Glutamatergic neuron (in vitro differentiated cells): ENCODE data around the gene PLEKHM3. TPM values are rescaled to one million over a fixed set of nuclear protein-coding genes. Genes with fewer than 3 reads are reported as not detected.

Experiments
- DNase-seq: peaks from one replicate; pipeline ENCODE4 v3.0.0; 2022
- H3K27ac Mint-ChIP-seq: one replicate; pipeline ENCODE4 v1.8.0; 2020; ENCODE audit warnings: mild to moderate bottlenecking, mixed read lengths, inconsistent platforms; ENCODE audit not compliant: unreplicated experiment
- H3K27me3 Mint-ChIP-seq: one replicate; pipeline ENCODE4 v1.8.0; 2020; ENCODE audit warnings: mild to moderate bottlenecking, moderate library complexity, mixed read lengths, inconsistent platforms; ENCODE audit not compliant: unreplicated experiment
- H3K36me3 Mint-ChIP-seq: one replicate; pipeline ENCODE4 v1.8.0; 2020; ENCODE audit warnings: mild to moderate bottlenecking, mixed read lengths, inconsistent platforms; ENCODE audit not compliant: unreplicated experiment
- H3K4me1 Mint-ChIP-seq: one replicate; pipeline ENCODE4 v1.8.0; 2020; ENCODE audit warnings: mild to moderate bottlenecking, low read depth, mixed read lengths, inconsistent platforms; ENCODE audit not compliant: unreplicated experiment
- H3K4me3 Mint-ChIP-seq: one replicate; pipeline ENCODE4 v1.8.0; 2020; ENCODE audit warnings: mild to moderate bottlenecking, mixed read lengths, inconsistent platforms; ENCODE audit not compliant: unreplicated experiment
- H3K9me3 Mint-ChIP-seq: one replicate; pipeline ENCODE4 v1.8.0; 2020; ENCODE audit warnings: mild to moderate bottlenecking, moderate library complexity, mixed read lengths, inconsistent platforms; ENCODE audit not compliant: unreplicated experiment
- total RNA-seq: library from RNA; stranded (reverse); fragmentation: NEBNext Ultra II Directional; extraction: Animal tissue kit (Norgen Biotek cat#: 25700); gene quantifications from one replicate; pipeline ENCODE4 v1.2.1, GENCODE V29; 2021; ENCODE audit not compliant: unreplicated experiment
- TF ChIP-seq, protein P1 (sequence below): fragments of 200-600 bp; sonication (generic); IDR thresholded peaks from one replicate; pipeline ENCODE4 v1.5.0; 2021; ENCODE audit not compliant: partially characterized antibody, unreplicated experiment

Gene PLEKHM3
- total RNA-seq, 1 donor from 2014 or later: 19.5 TPM

DNA sequence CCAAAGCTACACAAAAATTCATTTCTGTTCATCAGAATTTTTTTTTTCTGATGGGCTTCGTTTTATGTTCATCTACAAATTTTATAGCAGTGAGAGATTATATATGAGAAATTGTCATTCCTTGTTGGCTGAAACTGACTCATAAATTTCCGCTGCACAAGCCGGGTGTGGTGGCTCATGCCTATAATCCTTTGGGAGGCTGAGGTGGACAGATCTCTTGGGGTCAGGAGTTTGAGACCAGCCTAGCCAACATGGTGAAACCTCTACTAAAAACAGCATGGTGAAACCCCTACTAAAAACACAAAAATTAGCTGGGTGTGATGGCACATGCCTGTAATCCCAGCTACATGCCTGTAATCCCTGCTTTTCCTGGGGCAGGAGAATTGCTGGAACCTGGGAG lies 72.0 kb downstream of the PLEKHM3 start:
- no peak for DNase-seq

DNA sequence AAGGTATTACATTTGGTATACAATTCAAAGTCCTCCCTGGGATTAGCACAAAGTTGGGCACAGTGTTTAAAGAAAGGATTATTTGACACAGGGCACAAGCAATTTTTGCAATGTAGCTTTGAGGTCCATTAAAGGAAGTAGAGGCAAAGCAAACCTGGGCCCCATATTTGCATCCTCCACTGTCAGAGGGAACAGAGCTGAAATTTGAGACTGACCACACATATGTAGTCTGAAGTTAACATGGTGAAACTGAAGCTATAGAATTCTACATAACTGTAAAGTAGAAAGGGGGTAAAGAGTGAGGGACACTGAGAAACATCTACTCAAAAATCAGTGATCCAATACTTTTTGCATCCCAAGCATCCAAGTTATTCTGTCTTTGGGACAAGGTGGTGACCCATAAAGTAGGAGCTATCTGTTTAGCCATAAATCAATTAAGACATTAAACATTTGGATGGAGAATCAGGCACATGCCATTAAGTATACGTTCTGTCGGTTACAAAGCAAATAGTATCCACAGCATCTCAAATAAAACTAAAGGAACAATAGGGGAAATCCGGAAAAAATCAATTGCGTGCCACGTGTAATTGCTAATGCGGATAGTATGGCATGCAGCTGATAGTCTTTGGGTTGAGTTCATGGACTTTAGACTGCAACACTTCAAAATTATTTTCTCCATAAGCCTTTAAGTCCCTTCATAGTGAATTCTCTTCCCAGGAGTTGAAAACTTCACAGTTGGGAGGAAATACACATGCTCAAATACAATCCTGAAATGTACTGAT lies 72.6 kb downstream of the PLEKHM3 start:
- Mint-ChIP-seq H3K9me3 (no peaks in the 10 kb centered on the region), H3K27ac (no peak overlapping the region), H3K27me3 (peaks cover 2% of the 10 kb centered on the region), H3K4me3 (no peak overlapping the region), H3K4me1 (peaks cover 8% of the 10 kb centered on the region), H3K36me3 (no peaks in the 10 kb centered on the region)
- TF ChIP-seq, protein P1, sequence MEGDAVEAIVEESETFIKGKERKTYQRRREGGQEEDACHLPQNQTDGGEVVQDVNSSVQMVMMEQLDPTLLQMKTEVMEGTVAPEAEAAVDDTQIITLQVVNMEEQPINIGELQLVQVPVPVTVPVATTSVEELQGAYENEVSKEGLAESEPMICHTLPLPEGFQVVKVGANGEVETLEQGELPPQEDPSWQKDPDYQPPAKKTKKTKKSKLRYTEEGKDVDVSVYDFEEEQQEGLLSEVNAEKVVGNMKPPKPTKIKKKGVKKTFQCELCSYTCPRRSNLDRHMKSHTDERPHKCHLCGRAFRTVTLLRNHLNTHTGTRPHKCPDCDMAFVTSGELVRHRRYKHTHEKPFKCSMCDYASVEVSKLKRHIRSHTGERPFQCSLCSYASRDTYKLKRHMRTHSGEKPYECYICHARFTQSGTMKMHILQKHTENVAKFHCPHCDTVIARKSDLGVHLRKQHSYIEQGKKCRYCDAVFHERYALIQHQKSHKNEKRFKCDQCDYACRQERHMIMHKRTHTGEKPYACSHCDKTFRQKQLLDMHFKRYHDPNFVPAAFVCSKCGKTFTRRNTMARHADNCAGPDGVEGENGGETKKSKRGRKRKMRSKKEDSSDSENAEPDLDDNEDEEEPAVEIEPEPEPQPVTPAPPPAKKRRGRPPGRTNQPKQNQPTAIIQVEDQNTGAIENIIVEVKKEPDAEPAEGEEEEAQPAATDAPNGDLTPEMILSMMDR: no peak
- no peak for DNase-seq

More for the DNA sequence above, 72.0 kb downstream of the PLEKHM3 start:
- Mint-ChIP-seq H3K27ac (no peak overlapping the region), H3K4me1 (peaks cover 8% of the 10 kb centered on the region), H3K9me3 (no peaks in the 10 kb centered on the region), H3K36me3 (no peaks in the 10 kb centered on the region), H3K4me3 (no peak overlapping the region), H3K27me3 (peaks cover 2% of the 10 kb centered on the region)
- TF ChIP-seq, protein P1: no peak

DNA sequence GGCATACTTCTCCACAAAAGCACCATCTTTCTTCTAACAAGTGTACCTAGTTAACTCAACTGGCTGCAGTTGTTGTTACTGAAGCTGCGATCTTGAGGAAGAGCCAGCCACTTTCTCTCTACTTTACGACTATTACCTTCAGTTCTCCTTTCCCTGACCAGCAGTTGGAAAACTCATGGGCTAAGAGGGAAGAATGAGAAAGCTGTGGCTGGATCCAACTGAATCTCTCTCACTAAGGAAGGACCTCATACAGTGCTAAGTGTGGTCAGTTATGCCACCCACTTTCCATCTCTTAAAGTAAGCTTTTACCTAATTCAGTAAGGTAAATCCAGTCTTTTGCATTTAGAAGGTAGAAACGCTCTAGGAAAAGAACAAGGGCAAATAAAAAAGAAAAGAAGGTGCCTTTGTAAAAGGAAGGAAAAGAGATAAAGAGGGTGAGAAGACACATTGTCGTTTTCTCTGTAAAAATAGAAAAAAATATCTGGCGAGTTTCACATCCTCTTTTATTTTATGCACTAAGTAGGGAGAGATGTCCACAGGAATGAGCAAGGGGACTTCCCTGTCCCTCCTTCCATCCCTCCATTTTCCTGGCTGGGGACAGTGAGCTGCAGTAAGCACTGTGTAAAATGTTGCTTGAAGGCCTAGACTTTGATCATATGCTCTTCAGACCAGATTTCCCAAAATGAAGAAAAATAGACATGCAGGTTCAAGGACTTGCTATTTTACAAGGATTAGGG lies 73.4 kb downstream of the PLEKHM3 start:
- Mint-ChIP-seq H3K4me1 (peaks cover 8% of the 10 kb centered on the region), H3K9me3 (no peaks in the 10 kb centered on the region), H3K27me3 (peaks cover 2% of the 10 kb centered on the region), H3K27ac (no peak overlapping the region), H3K36me3 (no peaks in the 10 kb centered on the region), H3K4me3 (no peak overlapping the region)
- no peak for DNase-seq
- TF ChIP-seq, protein P1: no peak

DNA sequence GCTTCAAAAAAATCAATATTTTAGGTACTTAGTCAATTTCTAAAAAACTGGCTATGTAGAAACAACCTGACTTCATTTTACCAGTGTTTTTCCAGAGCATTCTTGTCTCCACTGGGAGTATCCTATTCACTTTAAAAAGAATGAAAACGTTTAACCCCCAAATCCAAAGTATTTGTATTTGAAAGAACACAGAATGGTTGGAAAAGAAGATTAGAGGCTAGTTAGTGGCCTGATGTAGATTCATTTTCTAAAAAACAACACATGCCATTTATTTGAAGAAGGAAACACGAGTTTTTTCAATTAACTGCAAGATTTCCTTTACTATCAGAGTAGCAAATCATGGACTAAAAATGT lies 74.6 kb downstream of the PLEKHM3 start:
- Mint-ChIP-seq H3K4me3 (no peak overlapping the region), H3K36me3 (no peaks in the 10 kb centered on the region), H3K27ac (no peak overlapping the region), H3K27me3 (no peaks in the 10 kb centered on the region), H3K9me3 (no peaks in the 10 kb centered on the region), H3K4me1 (peaks cover 8% of the 10 kb centered on the region)
- TF ChIP-seq, protein P1: no peak
- DNase-seq: no peak
